Fibroblast of villous mesenchyme (primary cell): ENCODE data around the gene DEFB123. TPM values are rescaled to one million over a fixed set of nuclear protein-coding genes. Genes with fewer than 3 reads are reported as not detected.
"Not testable (repeated sequence)": the region's sequence is repeated elsewhere in the genome, so short reads cannot be mapped to it uniquely, and the experiment has no call there.

Source experiments
- DNase-seq: peaks from one replicate; pipeline ENCODE4 v3.0.0-alpha.2; 2010; ENCODE audit warnings: low read depth
- H3K4me3 ChIP-seq: 2 replicates; pipeline ENCODE4 v1.5.1; 2011; ENCODE audit warnings: low read depth, mild to moderate bottlenecking, low read length
- CTCF ChIP-seq: IDR thresholded peaks from 2 replicates; pipeline ENCODE4 v1.5.1; 2012; ENCODE audit warnings: low read depth, mild to moderate bottlenecking, low read length; ENCODE audit not compliant: insufficient read depth
- total RNA-seq: library from RNA; depleted of rRNA; stranded (reverse); fragments of >200 nt; gene quantifications from 2 replicates; pipeline ENCODE4 v1.2.3, GENCODE V29; 2012

The DEFB123 gene
- total RNA-seq, 1 donor = not detected

GRCh38 chr20:31414381-31414780, 26.1 kb upstream of the DEFB123 start:
- TF ChIP-seq CTCF = no peak
- H3K4me3 ChIP-seq = no peak overlapping the region
- no peak for DNase-seq

GRCh38 chr20:31415653-31416052, 24.8 kb upstream of the DEFB123 start:
- no peak overlapping the region for H3K4me3 ChIP-seq
- no peak for DNase-seq
- no peak for TF ChIP-seq CTCF

GRCh38 chr20:31418307-31418706, 22.1 kb upstream of the DEFB123 start:
- DNase-seq = no peak
- TF ChIP-seq CTCF = no peak
- no peak overlapping the region for H3K4me3 ChIP-seq

- TF ChIP-seq CTCF = no peak
- H3K4me3 ChIP-seq = no peak overlapping the region
- no peak for DNase-seq
Measured at GRCh38 chr20:31425797-31426196, 14.6 kb upstream of the DEFB123 start.

GRCh38 chr20:31426891-31427551, 13.4 kb upstream of the DEFB123 start:
- not testable (repeated sequence) for DNase-seq

GRCh38 chr20:31427576-31427975, 12.9 kb upstream of the DEFB123 start:
- H3K4me3 ChIP-seq, DNase-seq: not testable (repeated sequence)

More at GRCh38 chr20:31426891-31427551, 13.4 kb upstream of the DEFB123 start:
- H3K4me3 ChIP-seq = not testable (repeated sequence)

- no peak overlapping the region for H3K4me3 ChIP-seq
- no peak for TF ChIP-seq CTCF
Measured at GRCh38 chr20:31430568-31431115, 9.8 kb upstream of the DEFB123 start.

More at GRCh38 chr20:31430568-31431115, 9.8 kb upstream of the DEFB123 start:
- no peak for DNase-seq
